ENCODE data around the gene SH3TC1.

Gene SH3TC1

GRCh38 chr4:8233672-8234484 lies 34.8 kb downstream of the SH3TC1 start:
- Histone ChIP-seq H3K27ac (replicated peaks) (no peak overlapping the region), H3K4me3 (replicated peaks; ENCODE audit: insufficient read depth, low read length) (no peak overlapping the region), H3K27me3 (ENCODE audit: insufficient read depth, poor library complexity, severe bottlenecking) (no peaks in the 10 kb centered on the region)
- DNase-seq (ENCODE audit: low read depth in 1 of 2, low spot score in 1 of 2), result no peak
- TF ChIP-seq REST (IDR thresholded peaks at IDR 0.05; ENCODE audit: insufficient replicate concordance, low read depth), result no peak
- TF ChIP-seq GABPA (IDR thresholded peaks at IDR 0.05; ENCODE audit: low read depth), result no peak
- no peak for TF ChIP-seq SPI1 (IDR thresholded peaks at IDR 0.05; ENCODE audit: borderline replicate concordance, low read depth)
- no peak for TF ChIP-seq CTCF (IDR thresholded peaks at IDR 0.05; ENCODE audit: insufficient read depth, low read length)
- no peak for TF ChIP-seq POLR2AphosphoS5 (IDR thresholded peaks at IDR 0.05; ENCODE audit: low read depth)

DNA sequence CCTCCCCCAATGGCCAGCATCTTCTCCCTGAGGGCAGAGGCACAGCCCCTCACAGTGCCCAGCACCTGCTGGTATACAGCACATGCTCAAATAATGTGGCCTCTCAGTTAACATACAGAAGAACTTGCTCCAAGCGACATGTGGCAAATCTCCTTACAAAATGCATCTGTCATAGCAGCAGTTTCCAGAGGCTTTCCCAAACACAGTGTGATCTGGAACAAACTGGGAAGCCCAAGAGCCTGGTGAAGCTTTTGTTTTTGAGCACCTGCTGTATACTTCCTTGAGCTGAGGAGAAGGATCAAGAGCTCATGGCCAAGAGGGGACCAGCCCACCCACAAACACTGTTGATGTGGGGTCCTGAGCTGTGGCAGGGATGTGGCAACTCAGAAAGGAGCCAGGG lies 35.6 kb downstream of the SH3TC1 start:
- TF ChIP-seq POLR2AphosphoS5 (IDR thresholded peaks at IDR 0.05; ENCODE audit: low read depth), result no peak
- no peak for TF ChIP-seq SPI1 (IDR thresholded peaks at IDR 0.05; ENCODE audit: borderline replicate concordance, low read depth)
- TF ChIP-seq REST (IDR thresholded peaks at IDR 0.05; ENCODE audit: insufficient replicate concordance, low read depth), result no peak
- TF ChIP-seq CTCF (IDR thresholded peaks at IDR 0.05; ENCODE audit: insufficient read depth, low read length), result no peak
- TF ChIP-seq GABPA (IDR thresholded peaks at IDR 0.05; ENCODE audit: low read depth), result no peak
- DNase-seq (ENCODE audit: low read depth in 1 of 2, low spot score in 1 of 2), result no peak
- no peak overlapping the region for H3K27ac ChIP-seq (replicated peaks)
- H3K4me3 ChIP-seq (replicated peaks; ENCODE audit: insufficient read depth, low read length), result no peak overlapping the region
- no peaks in the 10 kb centered on the region for H3K27me3 ChIP-seq (ENCODE audit: insufficient read depth, poor library complexity, severe bottlenecking)

- Histone ChIP-seq H3K27ac (replicated peaks) (no peak overlapping the region), H3K4me3 (replicated peaks; ENCODE audit: insufficient read depth, low read length) (no peak overlapping the region), H3K27me3 (ENCODE audit: insufficient read depth, poor library complexity, severe bottlenecking) (no peaks in the 10 kb centered on the region)
- TF ChIP-seq REST (IDR thresholded peaks at IDR 0.05; ENCODE audit: insufficient replicate concordance, low read depth), result no peak
- no peak for TF ChIP-seq POLR2AphosphoS5 (IDR thresholded peaks at IDR 0.05; ENCODE audit: low read depth)
- TF ChIP-seq CTCF (IDR thresholded peaks at IDR 0.05; ENCODE audit: insufficient read depth, low read length), result no peak
- no peak for TF ChIP-seq SPI1 (IDR thresholded peaks at IDR 0.05; ENCODE audit: borderline replicate concordance, low read depth)
- TF ChIP-seq GABPA (IDR thresholded peaks at IDR 0.05; ENCODE audit: low read depth), result no peak
- DNase-seq (ENCODE audit: low read depth in 1 of 2, low spot score in 1 of 2), result no peak
Measured at GRCh38 chr4:8235224-8235623, 36.1 kb downstream of the SH3TC1 start.
